Esophagus muscularis mucosa (tissue), 4 donors: ENCODE results near the gene ID1. TPM values are rescaled to one million over a fixed set of nuclear protein-coding genes. Genes with fewer than 3 reads are reported as not detected.

Experiments
- DNase-seq: peaks from one replicate; pipeline ENCODE4 v3.0.0-alpha.2; 2017; ENCODE audit errors: extremely low spot score
- H3K27ac ChIP-seq, 4 donors: fragments of 200-600 bp; sonication (generic); replicated peaks in 1 of 4; 1 replicate in 3 of 4; 2 replicates in 1 of 4; pipeline ENCODE4 v1.5.1; 2016 to 2019; ENCODE audit warnings: mild to moderate bottlenecking in 1 of 4
- H3K27me3 ChIP-seq, 4 donors: fragments of 200-600 bp; sonication (generic); one replicate each; pipeline versions ENCODE4 v1.5.1 to v1.6.0; 2016 to 2019
- H3K36me3 ChIP-seq, 4 donors: fragments of 200-600 bp; sonication (generic); one replicate each; pipeline ENCODE4 v1.5.1; 2016 to 2019
- H3K4me1 ChIP-seq, 4 donors: fragments of 200-600 bp; sonication (generic); one replicate each; pipeline ENCODE4 v1.5.1; 2016 to 2019
- H3K4me3 ChIP-seq, 4 donors: fragments of 200-600 bp; sonication (generic); 1 replicate in 2 of 4; 2 replicates in 2 of 4; pipeline ENCODE4 v1.5.1; 2016 to 2019; ENCODE audit warnings: mild to moderate bottlenecking in 4 of 4, moderate library complexity in 1 of 4
- H3K9me3 ChIP-seq, 4 donors: fragments of 200-600 bp; sonication (generic); 1 replicate in 3 of 4; 2 replicates in 1 of 4; pipeline ENCODE4 v1.5.1; 2016 to 2019
- EP300 ChIP-seq: sonication (generic); formaldehyde crosslinking; IDR thresholded peaks from one replicate; pipeline ENCODE4 v1.6.1; 2017; ENCODE audit warnings: antibody characterized with exemption
- POLR2A ChIP-seq: fragments of 450-650 bp; IDR thresholded peaks from one replicate; pipeline ENCODE4 v1.6.1; 2017; ENCODE audit warnings: antibody characterized with exemption, moderate library complexity, mild to moderate bottlenecking, low read depth
- POLR2AphosphoS5 ChIP-seq, 2 donors: sonication (generic); formaldehyde crosslinking; IDR thresholded peaks; one replicate each; pipeline ENCODE4 v1.6.1; 2017; ENCODE audit warnings: antibody characterized with exemption in 2 of 2
- WGBS: methylation state at CpG from one replicate; pipeline ENCODE4 v1.1.5; 2018; 5-methylcytosine and 5-hydroxymethylcytosine counted together
- intact Hi-C: fragments of 100-400 bp; cut with DNase I; formaldehyde crosslinking; loops from one replicate; pipeline ENCODE4 v1.15.1; 2023
- total RNA-seq, 4 donors: library from RNA; depleted of rRNA; stranded (reverse); fragments of >200 nt; gene quantifications; one replicate each; pipeline versions ENCODE4 v1.1.0 to v1.2.1, GENCODE V29; 2016
- TF ChIP-seq, protein P1 (sequence below), 3 experiments: fragments of 200-600 bp in 2 of 3; fragments of 450-650 bp in 1 of 3; sonication (generic) in 2 of 3; IDR thresholded peaks; one replicate each; pipeline ENCODE4 v1.5.1; 2017 to 2019; ENCODE audit warnings: antibody characterized with exemption in 3 of 3, mild to moderate bottlenecking in 2 of 3, moderate library complexity in 1 of 3

Gene ID1
- total RNA-seq, 4 donors from 2014 or later = 199 to 744 (median 532) TPM

DNA sequence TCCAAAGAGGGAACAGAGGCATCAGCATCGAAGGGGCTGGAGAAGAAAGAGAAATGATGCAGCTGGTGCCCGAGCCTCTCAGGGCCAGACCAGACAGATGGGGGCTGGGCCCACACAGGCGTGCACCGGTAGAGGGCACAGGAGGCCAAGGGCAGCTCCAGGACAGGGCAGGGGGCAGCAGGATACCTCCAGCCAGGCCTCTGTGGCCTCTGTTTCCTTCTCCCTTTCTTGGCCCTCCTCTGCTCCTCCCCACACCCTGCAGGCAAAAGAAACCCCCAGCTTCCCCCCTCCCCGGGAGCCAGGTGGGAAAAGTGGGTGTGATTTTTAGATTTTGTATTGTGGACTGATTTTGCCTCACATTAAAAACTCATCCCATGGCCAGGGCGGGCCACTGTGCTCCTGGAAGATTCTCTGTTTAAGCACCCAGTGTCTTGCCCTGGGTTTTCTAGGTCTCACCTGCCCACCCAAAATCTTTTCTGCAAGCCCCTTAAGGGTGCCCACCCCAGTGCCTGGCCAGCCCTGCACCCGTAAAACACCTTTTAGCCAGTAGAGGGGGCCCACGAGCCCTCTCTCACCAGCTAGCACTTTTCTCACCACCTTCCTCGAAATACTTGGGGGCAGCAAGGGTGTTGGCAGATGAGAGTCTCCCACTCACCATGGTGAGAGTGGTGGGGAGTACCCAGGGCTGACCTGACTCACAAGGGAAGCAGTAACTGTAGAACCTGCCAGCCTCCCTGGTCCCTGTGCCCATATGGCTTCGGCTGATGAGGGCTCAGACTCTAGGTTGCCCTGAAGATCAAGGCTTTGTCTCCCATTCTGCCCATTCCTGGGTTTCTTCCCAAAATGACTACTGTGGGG is 35.7 kb upstream of the ID1 start:
- DNase-seq = no peak
- intact Hi-C loops = loop anchor here (5.0 kb wide), 1 partner anchor 153 kb away; the partner anchor contains the start of gene BCL2L1
- Histone ChIP-seq H3K36me3 (peaks cover 3 to 49% (median 37%) of the 10 kb centered on the region in 4 donors), H3K4me1 (peaks cover 46 to 78% (median 69%) of the 10 kb centered on the region in 4 donors), H3K4me3 (no peak overlapping the region), H3K9me3 (no peaks in the 10 kb centered on the region), H3K27me3 (no peaks in the 10 kb centered on the region), H3K27ac (peak overlapping the region; percentile 91 to 95 (median 93))
- TF ChIP-seq POLR2AphosphoS5 (IDR thresholded peaks at IDR 0.05) (peak; percentile 36 to 39), POLR2A (no peak), EP300 (no peak)
- TF ChIP-seq, protein P1, sequence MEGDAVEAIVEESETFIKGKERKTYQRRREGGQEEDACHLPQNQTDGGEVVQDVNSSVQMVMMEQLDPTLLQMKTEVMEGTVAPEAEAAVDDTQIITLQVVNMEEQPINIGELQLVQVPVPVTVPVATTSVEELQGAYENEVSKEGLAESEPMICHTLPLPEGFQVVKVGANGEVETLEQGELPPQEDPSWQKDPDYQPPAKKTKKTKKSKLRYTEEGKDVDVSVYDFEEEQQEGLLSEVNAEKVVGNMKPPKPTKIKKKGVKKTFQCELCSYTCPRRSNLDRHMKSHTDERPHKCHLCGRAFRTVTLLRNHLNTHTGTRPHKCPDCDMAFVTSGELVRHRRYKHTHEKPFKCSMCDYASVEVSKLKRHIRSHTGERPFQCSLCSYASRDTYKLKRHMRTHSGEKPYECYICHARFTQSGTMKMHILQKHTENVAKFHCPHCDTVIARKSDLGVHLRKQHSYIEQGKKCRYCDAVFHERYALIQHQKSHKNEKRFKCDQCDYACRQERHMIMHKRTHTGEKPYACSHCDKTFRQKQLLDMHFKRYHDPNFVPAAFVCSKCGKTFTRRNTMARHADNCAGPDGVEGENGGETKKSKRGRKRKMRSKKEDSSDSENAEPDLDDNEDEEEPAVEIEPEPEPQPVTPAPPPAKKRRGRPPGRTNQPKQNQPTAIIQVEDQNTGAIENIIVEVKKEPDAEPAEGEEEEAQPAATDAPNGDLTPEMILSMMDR (IDR thresholded peaks at IDR 0.05) = peak; percentile 79 to 91 (median 85)
- WGBS = 33% methylated on average over 10 of the region's 10 CpGs

DNA sequence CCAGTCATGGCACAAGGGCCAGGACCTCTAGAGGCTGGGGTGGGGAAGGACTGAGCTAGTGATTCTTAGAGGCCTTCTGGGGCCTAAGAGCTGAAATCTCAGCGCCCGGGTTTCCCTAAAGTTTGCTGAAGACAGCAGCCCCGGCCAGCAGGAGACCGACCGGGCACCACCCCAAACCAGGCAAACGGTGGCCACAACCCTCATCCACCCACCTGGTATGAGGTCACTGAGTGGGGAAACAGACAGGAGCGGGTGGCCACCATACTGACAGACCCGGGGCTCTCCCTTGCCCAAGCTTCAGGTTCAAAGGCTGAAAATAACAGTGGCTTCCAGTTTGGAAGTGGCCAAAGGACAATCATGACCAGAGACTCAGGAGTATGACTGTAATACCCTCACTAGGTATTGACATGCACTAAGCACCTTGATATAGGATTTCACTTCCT is 35.0 kb upstream of the ID1 start:
- peak overlapping the region; percentile 91 to 95 (median 93) for H3K27ac ChIP-seq
- TF ChIP-seq POLR2AphosphoS5 (IDR thresholded peaks at IDR 0.05) = no peak

DNA sequence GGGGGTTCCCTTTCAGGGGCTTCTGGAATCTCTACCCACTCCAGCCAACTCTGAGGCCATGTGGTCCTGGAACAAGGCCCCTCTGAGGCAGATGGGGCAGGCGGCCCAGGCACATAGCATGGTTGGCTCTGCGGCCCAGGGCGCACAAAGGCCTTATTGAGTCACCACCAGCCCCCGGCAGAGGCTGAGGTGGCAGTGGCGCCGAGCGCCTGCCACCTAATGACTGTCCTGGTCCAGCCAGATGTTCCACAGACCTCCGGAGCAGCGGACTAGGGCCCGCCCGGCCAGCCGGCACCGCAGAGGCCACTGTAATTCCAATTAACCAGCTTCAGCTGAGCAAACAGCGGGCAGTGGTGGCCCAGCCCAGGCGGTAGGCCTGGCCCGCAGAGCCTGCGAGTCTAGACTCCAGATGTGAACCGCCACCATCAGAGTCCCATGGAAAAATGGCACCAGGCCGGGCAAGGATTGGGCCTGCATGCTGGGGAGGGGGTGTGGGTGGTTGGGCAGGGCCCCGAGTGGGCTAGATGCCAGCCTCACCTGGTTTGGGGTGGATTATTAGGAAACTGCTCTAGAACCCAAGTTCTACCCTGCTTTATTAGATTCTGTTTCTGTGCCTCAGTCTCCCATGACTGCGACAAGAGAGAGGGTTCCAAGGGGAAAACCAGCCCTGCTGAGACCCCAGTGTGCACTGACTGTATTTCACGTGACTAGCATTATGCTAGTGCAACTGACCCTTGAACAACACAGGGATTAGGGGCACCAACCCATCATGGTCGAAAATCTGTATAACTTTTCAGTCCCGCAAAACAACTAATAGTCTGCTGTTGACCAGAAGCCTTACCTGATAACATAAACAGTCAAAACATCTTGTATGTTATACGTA is 34.1 kb upstream of the ID1 start:
- H3K4me1 ChIP-seq = peaks cover 46 to 78% (median 69%) of the 10 kb centered on the region in 4 donors
- 93% methylated on average over 25 of the region's 25 CpGs for WGBS

More for the DNA sequence above, 35.0 kb upstream of the ID1 start:
- Histone ChIP-seq H3K36me3 (peaks cover 0 to 42% (median 31%) of the 10 kb centered on the region in 4 donors), H3K4me1 (peaks cover 46 to 78% (median 69%) of the 10 kb centered on the region in 4 donors), H3K4me3 (no peak overlapping the region), H3K27me3 (no peaks in the 10 kb centered on the region), H3K9me3 (no peaks in the 10 kb centered on the region)
- DNase-seq = no peak
- WGBS = no CpG with 5 or more reads among the region's 8 CpGs
- intact Hi-C loops = loop anchor here (5.0 kb wide), 1 partner anchor 152 kb away; the partner anchor contains the start of gene BCL2L1

DNA sequence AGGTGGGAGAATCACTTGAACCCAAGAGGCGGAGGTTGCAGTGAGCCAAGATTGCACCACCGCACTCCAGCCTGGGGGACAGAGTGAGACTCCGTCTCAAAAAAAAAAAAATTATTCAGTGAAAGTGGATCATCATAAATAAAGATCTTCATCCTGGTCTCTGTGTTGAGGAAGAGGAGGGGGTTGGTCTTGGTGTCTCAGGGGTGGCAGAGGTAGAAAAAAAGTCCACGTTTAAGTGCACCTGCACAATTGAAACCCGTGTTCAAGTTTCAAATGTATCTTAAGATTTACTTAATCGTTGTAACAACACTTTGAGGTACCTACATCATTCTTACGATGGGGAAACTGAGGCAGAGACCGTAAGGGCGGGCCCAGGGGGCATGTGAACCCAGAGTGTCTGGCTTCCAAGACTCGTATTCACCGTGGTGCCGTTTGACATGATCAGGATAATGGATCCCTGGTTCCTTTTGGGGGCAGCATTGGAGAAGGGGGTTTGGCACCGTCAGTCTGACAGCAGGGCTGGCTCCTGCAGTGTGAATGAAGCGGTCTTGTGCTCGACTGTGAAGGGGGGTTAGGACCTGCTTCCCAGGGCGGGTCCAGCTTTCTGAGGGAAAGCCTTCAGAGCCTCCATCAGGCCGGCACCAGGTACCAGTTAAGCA is 32.9 kb upstream of the ID1 start:
- H3K9me3 ChIP-seq = no peaks in the 10 kb centered on the region
- no peaks in the 10 kb centered on the region for H3K27me3 ChIP-seq
- H3K27ac ChIP-seq = peak overlapping the region; percentile 91 to 95 (median 93)
- H3K4me3 ChIP-seq = peak overlapping the region; percentile 53 to 61 (median 60)
- intact Hi-C loops = loop anchor here (5.0 kb wide), 1 partner anchor 150 kb away; the partner anchor contains the start of gene BCL2L1
- WGBS = 40% methylated on average over 12 of the region's 17 CpGs
- TF ChIP-seq EP300 (no peak), POLR2AphosphoS5 (IDR thresholded peaks at IDR 0.05) (no peak), POLR2A (no peak)
- TF ChIP-seq, protein P1 (IDR thresholded peaks at IDR 0.05) = no peak
- peaks cover 0 to 21% (median 14%) of the 10 kb centered on the region in 4 donors for H3K36me3 ChIP-seq
- no peak for DNase-seq
- peaks cover 46 to 67% (median 64%) of the 10 kb centered on the region in 4 donors for H3K4me1 ChIP-seq

More for the DNA sequence above, 34.1 kb upstream of the ID1 start:
- TF ChIP-seq POLR2AphosphoS5 (IDR thresholded peaks at IDR 0.05) (no peak), POLR2A (no peak), EP300 (no peak)
- TF ChIP-seq, protein P1 (IDR thresholded peaks at IDR 0.05) = no peak
- H3K27ac ChIP-seq = peak overlapping the region; percentile 91 to 95 (median 93)
- H3K4me3 ChIP-seq = no peak overlapping the region
- H3K27me3 ChIP-seq = no peaks in the 10 kb centered on the region
- H3K36me3 ChIP-seq = peaks cover 0 to 33% (median 25%) of the 10 kb centered on the region in 4 donors
- no peak for DNase-seq
- H3K9me3 ChIP-seq = no peaks in the 10 kb centered on the region
- intact Hi-C loops = loop anchor here (5.0 kb wide), 1 partner anchor 151 kb away; the partner anchor contains the start of gene BCL2L1
